IMR-90 (cell line): ENCODE data around the gene PTPRU. TPM values are rescaled to one million over a fixed set of nuclear protein-coding genes. Genes with fewer than 3 reads are reported as not detected.

Experiments
- ATAC-seq: fragments of 200-7000 bp; cut with Tn5 transposase; 2 replicates; pipeline ENCODE4 v1.9.1; 2020; ENCODE audit warnings: low read depth, mild to moderate bottlenecking, moderate library complexity
- BruUV-seq: library from RNA; stranded (reverse); fragments of 400-500 nt; replicated peaks from 2 replicates; lab custom pipeline; 2021; lab: Mats Ljungman, UMichigan
- CTCF ChIA-PET: fragments of 300-600 bp; formaldehyde crosslinking; extraction: SDS; loops from one replicate; lab custom pipeline; 2021; ENCODE audit warnings: antibody characterized with exemption; lab: Yijun Ruan, JAX
- POLR2A ChIA-PET: fragments of 300-600 bp; sonication (Branson Sonifier 250); formaldehyde crosslinking; loops from one replicate; lab custom pipeline; 2022; ENCODE audit warnings: antibody characterized with exemption; ENCODE audit not compliant: unreplicated experiment; lab: Charles Lee
- DNase-seq: peaks from one replicate; pipeline ENCODE4 v3.0.0; 2013
- H2AFZ ChIP-seq: replicated peaks from 2 replicates; pipeline ENCODE3; 2013; ENCODE audit warnings: low read length, mild to moderate bottlenecking; ENCODE audit not compliant: poor library complexity
- H2AK5ac ChIP-seq: 2 replicates; pipeline ENCODE4 v1.6.1; 2013; ENCODE audit warnings: low read depth, low read length, inconsistent platforms
- H2AK9ac ChIP-seq: replicated peaks from 2 replicates; pipeline ENCODE3; 2013; ENCODE audit warnings: mild to moderate bottlenecking, low read depth, low read length, moderate library complexity; ENCODE audit not compliant: poor library complexity
- H2BK120ac ChIP-seq: 2 replicates; pipeline ENCODE4 v1.6.1; 2013; ENCODE audit warnings: low read depth, low read length, inconsistent platforms
- H2BK15ac ChIP-seq: 3 replicates; pipeline ENCODE4 v1.6.1; 2013; ENCODE audit warnings: low read depth, low read length, inconsistent platforms
- H2BK20ac ChIP-seq: 2 replicates; pipeline ENCODE4 v1.6.1; 2013; ENCODE audit warnings: low read depth, mild to moderate bottlenecking, inconsistent platforms, low read length, moderate library complexity
- H2BK5ac ChIP-seq: 2 replicates; pipeline ENCODE4 v1.6.1; 2013; ENCODE audit warnings: mild to moderate bottlenecking, low read depth, low read length, inconsistent platforms; ENCODE audit not compliant: poor library complexity, severe bottlenecking
- H3K14ac ChIP-seq: replicated peaks from 2 replicates; pipeline ENCODE4 v1.6.1; 2013; ENCODE audit warnings: low read depth, low read length, inconsistent platforms
- H3K18ac ChIP-seq: 2 replicates; pipeline ENCODE4 v1.6.1; 2013; ENCODE audit warnings: low read depth, low read length, control low read depth
- H3K23ac ChIP-seq: 2 replicates; pipeline ENCODE4 v1.6.1; 2013; ENCODE audit warnings: low read depth, low read length, inconsistent platforms
- H3K27ac ChIP-seq: 2 replicates; pipeline ENCODE4 v1.5.1; 2013; ENCODE audit warnings: mild to moderate bottlenecking, control low read depth, low read length; ENCODE audit not compliant: insufficient read depth
- H3K27me3 ChIP-seq: 2 replicates; pipeline ENCODE4 v1.6.1; 2013; ENCODE audit warnings: low read length; ENCODE audit not compliant: control insufficient read depth, insufficient read depth
- H3K36me3 ChIP-seq: 2 replicates; pipeline ENCODE4 v1.6.1; 2013; ENCODE audit warnings: low read length, mixed read lengths; ENCODE audit not compliant: control insufficient read depth, insufficient read depth
- H3K4ac ChIP-seq: 2 replicates; pipeline ENCODE4 v1.6.1; 2013; ENCODE audit warnings: low read depth, low read length, inconsistent platforms
- H3K4me1 ChIP-seq: 2 replicates; pipeline ENCODE4 v1.6.1; 2013; ENCODE audit warnings: low read length, mixed read lengths; ENCODE audit not compliant: control insufficient read depth, insufficient read depth
- H3K4me2 ChIP-seq: 2 replicates; pipeline ENCODE4 v1.6.1; 2013; ENCODE audit warnings: low read depth, mild to moderate bottlenecking, control low read depth, low read length, moderate library complexity
- H3K4me3 ChIP-seq: 2 replicates; pipeline ENCODE4 v1.5.1; 2013; ENCODE audit warnings: low read depth, mild to moderate bottlenecking, control low read depth, low read length, moderate library complexity; ENCODE audit not compliant: insufficient read depth
- H3K56ac ChIP-seq: 2 replicates; pipeline ENCODE4 v1.6.1; 2013; ENCODE audit warnings: low read length, inconsistent platforms; ENCODE audit not compliant: insufficient read depth; ENCODE audit errors: extremely low read depth
- H3K79me1 ChIP-seq, 2 experiments: 2 replicates each; pipeline ENCODE4 v1.6.1; 2013; ENCODE audit warnings: low read length in 2 of 2, inconsistent platforms in 1 of 2, low read depth in 1 of 2
- H3K9ac ChIP-seq: 2 replicates; pipeline ENCODE4 v1.6.1; 2013; ENCODE audit warnings: low read depth, low read length, control low read depth
- H3K9me1 ChIP-seq: 2 replicates; pipeline ENCODE4 v1.6.1; 2013; ENCODE audit warnings: low read length, inconsistent platforms; ENCODE audit not compliant: insufficient read depth
- H3K9me3 ChIP-seq: 2 replicates; pipeline ENCODE4 v1.6.1; 2013; ENCODE audit warnings: low read length; ENCODE audit not compliant: control insufficient read depth, insufficient read depth
- H4K20me1 ChIP-seq: 2 replicates; pipeline ENCODE4 v1.6.1; 2013; ENCODE audit warnings: low read length, inconsistent platforms; ENCODE audit not compliant: insufficient read depth
- H4K5ac ChIP-seq: 2 replicates; pipeline ENCODE4 v1.6.1; 2013; ENCODE audit warnings: mild to moderate bottlenecking, low read depth, low read length, control low read depth
- H4K8ac ChIP-seq, 2 experiments: 2 replicates each; pipeline ENCODE4 v1.6.1; 2013; ENCODE audit warnings: low read depth in 2 of 2, low read length in 2 of 2, control low read depth in 1 of 2, inconsistent platforms in 1 of 2
- H4K91ac ChIP-seq: 2 replicates; pipeline ENCODE4 v1.6.1; 2013; ENCODE audit warnings: low read depth, low read length, inconsistent platforms; ENCODE audit not compliant: insufficient read depth
- BHLHE40 ChIP-seq: fragments of 150-350 bp; IDR thresholded peaks from 2 replicates; pipeline ENCODE4 v1.6.1; 2016; ENCODE audit warnings: mild to moderate bottlenecking, low read depth, low read length
- CHD1 ChIP-seq: IDR thresholded peaks from 2 replicates; pipeline ENCODE4 v1.6.1; 2012; ENCODE audit warnings: low read depth, low read length, improper control_type of control experiment
- MAZ ChIP-seq: IDR thresholded peaks from 2 replicates; pipeline ENCODE4 v1.6.1; 2012; ENCODE audit warnings: low read depth, mild to moderate bottlenecking, low read length, improper control_type of control experiment, moderate library complexity, borderline replicate concordance
- MXI1 ChIP-seq: IDR thresholded peaks from 2 replicates; pipeline ENCODE4 v1.6.1; 2012; ENCODE audit warnings: low read depth, mild to moderate bottlenecking, low read length, moderate library complexity, borderline replicate concordance
- NFE2L2 ChIP-seq: fragments of 150-350 bp; IDR thresholded peaks from 2 replicates; pipeline ENCODE4 v1.6.1; 2016; ENCODE audit warnings: low read depth, mild to moderate bottlenecking, low read length
- POLR2A ChIP-seq: IDR thresholded peaks from 2 replicates; pipeline ENCODE4 v1.6.1; 2012; ENCODE audit warnings: mild to moderate bottlenecking, low read depth, low read length
- RFX5 ChIP-seq: IDR thresholded peaks from 2 replicates; pipeline ENCODE4 v1.8.0; 2012; ENCODE audit warnings: low read depth, mild to moderate bottlenecking, low read length, moderate library complexity
- SMC3 ChIP-seq: fragments of 150-350 bp; IDR thresholded peaks from 2 replicates; pipeline ENCODE4 v1.6.1; 2016; ENCODE audit warnings: low read depth, mild to moderate bottlenecking, antibody characterized with exemption, low read length, moderate library complexity
- WGBS, 2 experiments: methylation state at CpG; one replicate each; pipeline versions ENCODE4 v1.1.5 to v1.1.7; 2013; ENCODE audit warnings: missing lambda C conversion rate in 2 of 2; ENCODE audit not compliant: insufficient read length in 1 of 2; ENCODE audit errors: extremely low coverage in 2 of 2; 5-methylcytosine and 5-hydroxymethylcytosine counted together
- dilution Hi-C: fragments of 300-500 bp; cut with HindIII; formaldehyde crosslinking; loops from one replicate; pipeline ENCODE4 v1.14.3; 2018; ENCODE audit warnings: low sequenced_read_pairs; ENCODE audit not compliant: unreplicated experiment
- in situ Hi-C: fragments of 300-500 bp; cut with MboI; formaldehyde crosslinking; loops from 3 replicates; pipeline ENCODE4 v1.14.3; 2019; ENCODE audit warnings: low sequenced_read_pairs, inconsistent platforms, mixed read lengths
- intact Hi-C: fragments of 100-400 bp; cut with micrococcal nuclease; formaldehyde crosslinking; loops from 2 replicates; pipeline ENCODE4 v1.10.0; 2022
- polyA plus RNA-seq, 3 experiments: library from polyadenylated mRNA; depleted of rRNA; stranded (reverse); fragments of >200 nt; gene quantifications; 2 replicates each; pipeline ENCODE4 v1.2.3, GENCODE V29; 2012; ENCODE audit warnings: low replicate concordance in 1 of 3
- total RNA-seq: library from RNA; depleted of rRNA; stranded (reverse); fragments of >200 nt; gene quantifications from 2 replicates; pipeline ENCODE4 v1.2.3, GENCODE V29; 2012
- TF ChIP-seq, protein P1 (sequence below): fragments of 150-350 bp; IDR thresholded peaks from 2 replicates; pipeline ENCODE4 v1.6.1; 2016; ENCODE audit warnings: low read depth, mild to moderate bottlenecking, low read length, moderate library complexity, borderline replicate concordance
- TF ChIP-seq, protein P2 (sequence below): fragments of 150-350 bp; IDR thresholded peaks from 2 replicates; pipeline ENCODE4 v1.6.1; 2017; ENCODE audit warnings: mild to moderate bottlenecking, antibody characterized with exemption, low read length, low read depth
- TF ChIP-seq, protein P3 (sequence below): conservative IDR thresholded peaks from 2 replicates; pipeline ENCODE4 v1.5.1; 2012; ENCODE audit warnings: mild to moderate bottlenecking, low read depth, low read length, improper control_type of control experiment

PTPRU gene
- total and polyA plus RNA-seq, 2 of the 4 experiments (the other 2 are of a cell fraction): 7.0 to 10.7 TPM

DNA sequence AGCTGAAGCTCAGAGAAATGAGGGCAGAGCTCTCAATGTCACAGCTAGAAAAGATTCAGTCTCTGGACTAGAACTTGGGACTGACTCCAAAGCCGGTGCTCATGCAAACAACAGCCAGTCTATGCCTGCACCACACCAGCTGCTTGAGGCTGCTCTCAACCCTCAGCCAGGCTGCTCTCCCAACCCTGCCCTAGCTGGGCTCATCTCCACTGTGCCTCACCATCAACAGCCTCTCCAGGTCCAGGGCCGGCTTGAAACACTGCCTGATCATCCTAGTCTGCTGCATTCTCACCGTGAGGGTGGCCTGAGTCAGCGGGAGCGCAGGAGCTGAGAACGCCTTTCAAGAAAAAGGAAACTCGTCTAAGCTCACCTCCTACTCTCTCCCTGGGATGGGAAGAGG lies 94.5 kb downstream of the PTPRU start:
- dilution Hi-C loops: no loop called here
- ChIA-PET CTCF (interaction anchor here (0.7 kb wide), 1 partner anchor 14 kb away, joined by 3 read pairs; no protein-coding TSS in a partner anchor), POLR2A (no interaction called here)
- DNase-seq: no peak
- Histone ChIP-seq H2BK5ac (no peak overlapping the region), H2BK120ac (no peak overlapping the region), H3K18ac (no peak overlapping the region), H3K23ac (no peak overlapping the region), H3K27ac (no peak overlapping the region), H3K14ac (no peak overlapping the region), H3K9ac (no peak overlapping the region), H2BK20ac (no peak overlapping the region), H2AK9ac (no peak overlapping the region), H4K8ac (no peak overlapping the region), H3K9me1 (no peaks in the 10 kb centered on the region), H3K4ac (no peak overlapping the region), H3K36me3 (no peaks in the 10 kb centered on the region), H4K20me1 (no peaks in the 10 kb centered on the region), H3K79me1 (no peaks in the 10 kb centered on the region), H3K4me3 (no peak overlapping the region), H2BK15ac (no peak overlapping the region), H3K56ac (no peak overlapping the region), H3K27me3 (peaks cover 9% of the 10 kb centered on the region), H2AK5ac (no peak overlapping the region), H3K4me1 (no peaks in the 10 kb centered on the region), H4K5ac (no peak overlapping the region), H4K91ac (no peak overlapping the region), H3K4me2 (no peak overlapping the region), H2AFZ (no peak overlapping the region), H3K9me3 (no peaks in the 10 kb centered on the region)
- BruUV-seq: no TSS peak
- TF ChIP-seq, protein P1, sequence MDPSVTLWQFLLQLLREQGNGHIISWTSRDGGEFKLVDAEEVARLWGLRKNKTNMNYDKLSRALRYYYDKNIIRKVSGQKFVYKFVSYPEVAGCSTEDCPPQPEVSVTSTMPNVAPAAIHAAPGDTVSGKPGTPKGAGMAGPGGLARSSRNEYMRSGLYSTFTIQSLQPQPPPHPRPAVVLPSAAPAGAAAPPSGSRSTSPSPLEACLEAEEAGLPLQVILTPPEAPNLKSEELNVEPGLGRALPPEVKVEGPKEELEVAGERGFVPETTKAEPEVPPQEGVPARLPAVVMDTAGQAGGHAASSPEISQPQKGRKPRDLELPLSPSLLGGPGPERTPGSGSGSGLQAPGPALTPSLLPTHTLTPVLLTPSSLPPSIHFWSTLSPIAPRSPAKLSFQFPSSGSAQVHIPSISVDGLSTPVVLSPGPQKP: no peak
- TF ChIP-seq, protein P2, sequence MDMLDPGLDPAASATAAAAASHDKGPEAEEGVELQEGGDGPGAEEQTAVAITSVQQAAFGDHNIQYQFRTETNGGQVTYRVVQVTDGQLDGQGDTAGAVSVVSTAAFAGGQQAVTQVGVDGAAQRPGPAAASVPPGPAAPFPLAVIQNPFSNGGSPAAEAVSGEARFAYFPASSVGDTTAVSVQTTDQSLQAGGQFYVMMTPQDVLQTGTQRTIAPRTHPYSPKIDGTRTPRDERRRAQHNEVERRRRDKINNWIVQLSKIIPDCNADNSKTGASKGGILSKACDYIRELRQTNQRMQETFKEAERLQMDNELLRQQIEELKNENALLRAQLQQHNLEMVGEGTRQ: no peak
- TF ChIP-seq CHD1 (no peak), BHLHE40 (no peak), RFX5 (no peak), MXI1 (no peak), NFE2L2 (no peak), POLR2A (no peak), MAZ (no peak), SMC3 (no peak)
- TF ChIP-seq, protein P3, sequence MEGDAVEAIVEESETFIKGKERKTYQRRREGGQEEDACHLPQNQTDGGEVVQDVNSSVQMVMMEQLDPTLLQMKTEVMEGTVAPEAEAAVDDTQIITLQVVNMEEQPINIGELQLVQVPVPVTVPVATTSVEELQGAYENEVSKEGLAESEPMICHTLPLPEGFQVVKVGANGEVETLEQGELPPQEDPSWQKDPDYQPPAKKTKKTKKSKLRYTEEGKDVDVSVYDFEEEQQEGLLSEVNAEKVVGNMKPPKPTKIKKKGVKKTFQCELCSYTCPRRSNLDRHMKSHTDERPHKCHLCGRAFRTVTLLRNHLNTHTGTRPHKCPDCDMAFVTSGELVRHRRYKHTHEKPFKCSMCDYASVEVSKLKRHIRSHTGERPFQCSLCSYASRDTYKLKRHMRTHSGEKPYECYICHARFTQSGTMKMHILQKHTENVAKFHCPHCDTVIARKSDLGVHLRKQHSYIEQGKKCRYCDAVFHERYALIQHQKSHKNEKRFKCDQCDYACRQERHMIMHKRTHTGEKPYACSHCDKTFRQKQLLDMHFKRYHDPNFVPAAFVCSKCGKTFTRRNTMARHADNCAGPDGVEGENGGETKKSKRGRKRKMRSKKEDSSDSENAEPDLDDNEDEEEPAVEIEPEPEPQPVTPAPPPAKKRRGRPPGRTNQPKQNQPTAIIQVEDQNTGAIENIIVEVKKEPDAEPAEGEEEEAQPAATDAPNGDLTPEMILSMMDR: no peak
- ATAC-seq: no peak; the same call in 1 of the 2 replicates
- intact Hi-C loops: loop anchor here (1.0 kb wide), 1 partner anchor 27 kb away; no protein-coding TSS in a partner anchor
- no CpG with 5 or more reads among the region's 7 CpGs for WGBS, 2 experiments
- in situ Hi-C loops: no loop called here
